Neutrophil (primary cell): ENCODE results near the gene HSD11B1L.

ENCODE experiments used
- H3K27ac ChIP-seq: fragments of 200-600 bp; sonication (generic); 2 replicates; pipeline ENCODE4 v1.5.1; 2016; ENCODE audit warnings: mild to moderate bottlenecking, moderate library complexity
- H3K27me3 ChIP-seq: fragments of 200-600 bp; sonication (generic); 2 replicates; pipeline ENCODE4 v1.6.0; 2016; ENCODE audit warnings: mild to moderate bottlenecking
- H3K36me3 ChIP-seq: fragments of 200-600 bp; sonication (generic); 2 replicates; pipeline ENCODE4 v1.5.1; 2017
- H3K4me1 ChIP-seq, 2 experiments: fragments of 200-600 bp in 1 of 2; sonication (generic) in 1 of 2; 1 replicate in 1 of 2; 2 replicates in 1 of 2; pipeline versions ENCODE4 v1.5.1 to v1.6.1; 2013 to 2016; ENCODE audit warnings: low read depth in 1 of 2, low read length in 1 of 2, mild to moderate bottlenecking in 1 of 2, moderate library complexity in 1 of 2; ENCODE audit not compliant: control insufficient read depth in 1 of 2, insufficient read depth in 1 of 2
- H3K4me3 ChIP-seq, 2 experiments: fragments of 200-600 bp in 1 of 2; sonication (generic) in 1 of 2; 1 replicate in 1 of 2; 2 replicates in 1 of 2; pipeline ENCODE4 v1.5.1; 2013 to 2016; ENCODE audit warnings: low read depth in 1 of 2, low read length in 1 of 2, mild to moderate bottlenecking in 1 of 2, moderate library complexity in 1 of 2
- H3K9me3 ChIP-seq: fragments of 200-600 bp; sonication (generic); 2 replicates; pipeline ENCODE4 v1.5.1; 2016
- TF ChIP-seq, protein P1 (sequence below): fragments of 200-600 bp; sonication (generic); IDR thresholded peaks from 2 replicates; pipeline ENCODE4 v1.5.1; 2016; ENCODE audit warnings: antibody characterized with exemption

Gene HSD11B1L

DNA sequence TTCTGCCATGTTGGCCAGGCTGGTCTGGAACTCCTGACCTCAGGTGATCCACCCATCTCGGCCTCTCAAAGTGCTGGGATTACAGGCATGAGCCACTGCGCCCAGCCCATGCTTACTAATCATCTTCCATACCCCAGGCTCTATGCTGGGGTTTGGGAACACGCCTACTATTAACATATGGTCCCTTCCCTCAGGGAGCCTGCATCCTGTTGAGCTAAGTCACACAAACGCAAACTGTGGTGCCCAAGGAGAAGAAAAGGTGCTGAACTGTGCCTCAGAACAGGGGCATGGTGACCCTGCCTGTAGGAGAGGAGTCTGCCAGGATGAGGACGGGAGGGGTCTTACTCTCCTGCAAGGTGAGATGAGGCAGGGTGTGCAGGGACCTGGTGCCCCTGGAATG is 6.1 kb upstream of the HSD11B1L start:
- no peaks in the 10 kb centered on the region for H3K9me3 ChIP-seq
- TF ChIP-seq, protein P1, sequence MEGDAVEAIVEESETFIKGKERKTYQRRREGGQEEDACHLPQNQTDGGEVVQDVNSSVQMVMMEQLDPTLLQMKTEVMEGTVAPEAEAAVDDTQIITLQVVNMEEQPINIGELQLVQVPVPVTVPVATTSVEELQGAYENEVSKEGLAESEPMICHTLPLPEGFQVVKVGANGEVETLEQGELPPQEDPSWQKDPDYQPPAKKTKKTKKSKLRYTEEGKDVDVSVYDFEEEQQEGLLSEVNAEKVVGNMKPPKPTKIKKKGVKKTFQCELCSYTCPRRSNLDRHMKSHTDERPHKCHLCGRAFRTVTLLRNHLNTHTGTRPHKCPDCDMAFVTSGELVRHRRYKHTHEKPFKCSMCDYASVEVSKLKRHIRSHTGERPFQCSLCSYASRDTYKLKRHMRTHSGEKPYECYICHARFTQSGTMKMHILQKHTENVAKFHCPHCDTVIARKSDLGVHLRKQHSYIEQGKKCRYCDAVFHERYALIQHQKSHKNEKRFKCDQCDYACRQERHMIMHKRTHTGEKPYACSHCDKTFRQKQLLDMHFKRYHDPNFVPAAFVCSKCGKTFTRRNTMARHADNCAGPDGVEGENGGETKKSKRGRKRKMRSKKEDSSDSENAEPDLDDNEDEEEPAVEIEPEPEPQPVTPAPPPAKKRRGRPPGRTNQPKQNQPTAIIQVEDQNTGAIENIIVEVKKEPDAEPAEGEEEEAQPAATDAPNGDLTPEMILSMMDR: no peak
- peaks cover 4 to 9% of the 10 kb centered on the region in 2 experiments for H3K4me1 ChIP-seq
- no peak overlapping the region for H3K4me3 ChIP-seq
- no peaks in the 10 kb centered on the region for H3K27me3 ChIP-seq
- H3K36me3 ChIP-seq: peaks cover 24% of the 10 kb centered on the region
- no peak overlapping the region for H3K27ac ChIP-seq

DNA sequence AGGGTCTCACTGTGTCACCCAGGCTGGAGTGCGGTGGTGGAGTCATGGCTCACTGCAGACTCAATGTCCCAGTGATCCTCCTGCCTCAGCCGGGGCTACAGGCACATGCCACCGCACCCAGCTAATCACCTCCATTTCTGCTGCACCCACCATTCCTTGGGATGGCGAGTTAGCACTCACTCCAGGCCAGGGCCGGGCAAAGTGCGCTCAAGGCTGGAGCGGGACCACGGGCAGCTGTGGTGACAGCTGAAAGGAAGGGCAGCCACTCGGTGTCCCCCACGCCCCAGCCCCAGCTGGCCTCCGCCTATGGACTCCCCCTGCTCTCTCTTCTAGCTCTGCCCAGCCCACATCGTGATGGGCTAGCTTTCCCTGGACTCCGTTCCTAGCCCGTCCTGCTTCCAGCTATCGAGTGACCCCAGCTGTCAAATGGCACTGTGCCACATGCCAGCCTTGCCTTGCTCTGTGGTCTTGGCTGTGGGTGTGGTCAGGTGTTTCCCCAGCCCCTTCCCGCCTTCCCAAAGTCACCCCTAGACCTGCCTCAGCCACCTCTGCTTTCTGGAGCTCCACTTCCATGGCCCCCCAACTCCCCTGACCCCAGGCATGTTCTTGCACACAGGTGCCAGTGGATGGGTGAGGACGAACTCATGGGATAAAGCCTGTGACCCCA is 4.6 kb upstream of the HSD11B1L start:
- TF ChIP-seq, protein P1: no peak
- H3K27ac ChIP-seq: no peak overlapping the region
- peaks cover 15% of the 10 kb centered on the region for H3K36me3 ChIP-seq

DNA sequence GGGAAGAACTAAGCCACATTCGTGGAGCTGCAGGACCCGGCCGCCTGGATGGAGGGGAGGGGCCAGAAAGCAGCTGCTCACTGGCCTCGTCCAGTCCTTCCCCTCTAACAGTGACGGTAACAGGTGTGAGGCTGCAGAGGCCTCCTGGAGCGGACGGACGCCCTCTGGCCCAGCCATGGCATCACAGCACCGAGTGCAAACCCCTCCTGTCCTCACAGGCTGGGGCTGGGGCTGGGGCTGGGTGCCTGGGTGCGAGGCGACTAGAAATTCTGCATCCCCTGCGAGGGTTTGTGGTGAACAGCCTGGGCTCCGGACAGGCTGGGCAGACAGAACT is 4.1 kb upstream of the HSD11B1L start:
- TF ChIP-seq, protein P1: no peak
- H3K4me3 ChIP-seq: no peak overlapping the region
- H3K36me3 ChIP-seq: peaks cover 10% of the 10 kb centered on the region
- no peak overlapping the region for H3K27ac ChIP-seq
- H3K9me3 ChIP-seq: no peaks in the 10 kb centered on the region
- peaks cover 5% of the 10 kb centered on the region for H3K27me3 ChIP-seq
- peaks cover 18% of the 10 kb centered on the region in 2 experiments for H3K4me1 ChIP-seq

More for the DNA sequence above, 4.6 kb upstream of the HSD11B1L start:
- Histone ChIP-seq H3K4me1 (peaks cover 16% of the 10 kb centered on the region in 2 experiments), H3K9me3 (no peaks in the 10 kb centered on the region), H3K27me3 (no peaks in the 10 kb centered on the region), H3K4me3 (no peak overlapping the region)

DNA sequence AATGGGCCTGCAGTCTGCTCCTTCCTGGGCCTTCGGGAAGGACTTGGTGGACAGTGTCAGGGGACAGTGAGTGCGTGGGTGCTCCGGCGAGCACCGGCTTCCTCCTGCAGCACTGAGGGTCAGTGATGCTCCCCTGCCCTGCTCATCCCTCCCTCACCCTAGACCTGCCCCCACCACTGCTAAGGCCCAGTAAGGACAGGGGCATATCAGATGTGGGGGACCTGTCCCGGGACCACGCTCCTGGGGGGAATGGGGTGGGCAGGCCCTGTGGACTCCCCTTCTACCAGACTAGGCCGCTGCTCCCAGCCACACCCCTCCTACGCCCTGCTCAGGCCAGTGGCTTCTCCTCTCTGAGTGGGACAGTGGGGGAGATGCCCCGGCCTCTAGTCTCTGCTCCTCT is 3.7 kb upstream of the HSD11B1L start:
- Histone ChIP-seq H3K4me3 (no peak overlapping the region), H3K27ac (no peak overlapping the region), H3K9me3 (no peaks in the 10 kb centered on the region), H3K27me3 (peaks cover 6% of the 10 kb centered on the region), H3K4me1 (peaks cover 18% of the 10 kb centered on the region in 2 experiments), H3K36me3 (peaks cover 6% of the 10 kb centered on the region)
- TF ChIP-seq, protein P1: no peak

DNA sequence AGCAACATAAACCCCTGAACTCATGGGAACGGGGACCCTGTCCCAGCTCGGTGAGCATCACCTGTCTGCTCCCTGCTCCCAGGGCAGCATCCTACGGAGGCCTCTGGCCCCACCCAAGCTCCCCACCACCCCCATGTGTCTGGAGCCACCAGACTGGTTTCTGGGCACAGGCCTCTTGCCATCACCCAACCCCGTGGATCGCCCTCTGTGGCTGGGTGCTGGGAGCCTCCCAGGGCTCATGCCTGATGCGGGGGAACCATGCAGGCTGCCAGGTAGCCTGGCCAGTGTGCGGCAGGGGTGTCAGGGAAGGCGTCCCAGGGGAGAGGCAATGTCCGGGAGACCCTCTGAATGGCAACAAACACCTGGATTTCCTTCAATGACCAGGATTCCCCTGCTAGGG is 3.2 kb upstream of the HSD11B1L start:
- no peak overlapping the region for H3K27ac ChIP-seq
- H3K4me1 ChIP-seq: peaks cover 18% of the 10 kb centered on the region in 2 experiments
- H3K27me3 ChIP-seq: peaks cover 6% of the 10 kb centered on the region
- TF ChIP-seq, protein P1: no peak
- no peaks in the 10 kb centered on the region for H3K9me3 ChIP-seq
- H3K4me3 ChIP-seq: no peak overlapping the region
- peaks cover 6% of the 10 kb centered on the region for H3K36me3 ChIP-seq
